ENCODE measurements around the gene AUTS2.

The AUTS2 gene

GRCh38 chr7:70116867-70117266, 518.6 kb downstream of the AUTS2 start:
- no peak overlapping the region for H3K4me3 ChIP-seq (ENCODE audit: low read depth, low read length)
- no peak for TF ChIP-seq CTCF (IDR thresholded peaks at IDR 0.05; ENCODE audit: low read depth, low read length, missing control alignments)
- no peak for DNase-seq (ENCODE audit: low read depth)
- in situ Hi-C loops (cut with HindIII; ENCODE audit: low sequenced_read_pairs) = no loop called here

- in situ Hi-C loops (cut with HindIII; ENCODE audit: low sequenced_read_pairs) = no loop called here
- DNase-seq (ENCODE audit: low read depth) = no peak
- H3K4me3 ChIP-seq (ENCODE audit: low read depth, low read length) = no peak overlapping the region
- no peak for TF ChIP-seq CTCF (IDR thresholded peaks at IDR 0.05; ENCODE audit: low read depth, low read length, missing control alignments)
These were observed 522.6 kb downstream of the AUTS2 start for GRCh38 chr7:70120851-70121250.

- no peak overlapping the region for H3K4me3 ChIP-seq (ENCODE audit: low read depth, low read length)
- no peak for DNase-seq (ENCODE audit: low read depth)
- in situ Hi-C loops (cut with HindIII; ENCODE audit: low sequenced_read_pairs) = no loop called here
- TF ChIP-seq CTCF (IDR thresholded peaks at IDR 0.05; ENCODE audit: low read depth, low read length, missing control alignments) = no peak
These were observed 533.5 kb downstream of the AUTS2 start for GRCh38 chr7:70131817-70132216.

GRCh38 chr7:70132226-70132851, 534.1 kb downstream of the AUTS2 start:
- no peak for TF ChIP-seq CTCF (IDR thresholded peaks at IDR 0.05; ENCODE audit: low read depth, low read length, missing control alignments)
- no peak for DNase-seq (ENCODE audit: low read depth)
- in situ Hi-C loops (cut with HindIII; ENCODE audit: low sequenced_read_pairs) = no loop called here
- no peak overlapping the region for H3K4me3 ChIP-seq (ENCODE audit: low read depth, low read length)

GRCh38 chr7:70132852-70133690, 534.8 kb downstream of the AUTS2 start:
- no peak overlapping the region for H3K4me3 ChIP-seq (ENCODE audit: low read depth, low read length)
- no peak for DNase-seq (ENCODE audit: low read depth)
- in situ Hi-C loops (cut with HindIII; ENCODE audit: low sequenced_read_pairs) = no loop called here
- TF ChIP-seq CTCF (IDR thresholded peaks at IDR 0.05; ENCODE audit: low read depth, low read length, missing control alignments) = no peak

- peak; percentile 4 for DNase-seq (ENCODE audit: low read depth)
- in situ Hi-C loops (cut with HindIII; ENCODE audit: low sequenced_read_pairs) = no loop called here
- no peak for TF ChIP-seq CTCF (IDR thresholded peaks at IDR 0.05; ENCODE audit: low read depth, low read length, missing control alignments)
- H3K4me3 ChIP-seq (ENCODE audit: low read depth, low read length) = no peak overlapping the region
These were observed 535.9 kb downstream of the AUTS2 start for GRCh38 chr7:70134029-70134770.
